ENCODE data around the gene SLC2A9.
A peak's percentile ranks its signal among the peaks of the same experiment; 100 is the strongest.

The SLC2A9 gene

GRCh38 chr4:9980898-9981297 is 40.4 kb downstream of the SLC2A9 start:
- no peak for DNase-seq (ENCODE audit: low read depth)
- no peak overlapping the region for H3K4me3 ChIP-seq (ENCODE audit: low read depth, low read length)
- no peak for TF ChIP-seq CTCF (IDR thresholded peaks at IDR 0.05; ENCODE audit: low read depth, low read length, missing control alignments)

GRCh38 chr4:9979101-9979701 is 42.1 kb downstream of the SLC2A9 start:
- no peak for TF ChIP-seq CTCF (IDR thresholded peaks at IDR 0.05; ENCODE audit: low read depth, low read length, missing control alignments)
- DNase-seq (ENCODE audit: low read depth), result no peak
- no peak overlapping the region for H3K4me3 ChIP-seq (ENCODE audit: low read depth, low read length)

- no peak for TF ChIP-seq CTCF (IDR thresholded peaks at IDR 0.05; ENCODE audit: low read depth, low read length, missing control alignments)
- no peak overlapping the region for H3K4me3 ChIP-seq (ENCODE audit: low read depth, low read length)
- no peak for DNase-seq (ENCODE audit: low read depth)
Observed at GRCh38 chr4:9977518-9978031, 43.7 kb downstream of the SLC2A9 start.

- no peak overlapping the region for H3K4me3 ChIP-seq (ENCODE audit: low read depth, low read length)
- TF ChIP-seq CTCF (IDR thresholded peaks at IDR 0.05; ENCODE audit: low read depth, low read length, missing control alignments), result no peak
- DNase-seq (ENCODE audit: low read depth), result no peak
Observed at GRCh38 chr4:9976781-9977180, 44.5 kb downstream of the SLC2A9 start.

GRCh38 chr4:9976293-9976692 is 45.0 kb downstream of the SLC2A9 start:
- DNase-seq (ENCODE audit: low read depth), result no peak
- no peak overlapping the region for H3K4me3 ChIP-seq (ENCODE audit: low read depth, low read length)
- no peak for TF ChIP-seq CTCF (IDR thresholded peaks at IDR 0.05; ENCODE audit: low read depth, low read length, missing control alignments)

GRCh38 chr4:9971711-9972110 is 49.6 kb downstream of the SLC2A9 start:
- TF ChIP-seq CTCF (IDR thresholded peaks at IDR 0.05; ENCODE audit: low read depth, low read length, missing control alignments), result no peak

GRCh38 chr4:9970399-9971011 is 50.8 kb downstream of the SLC2A9 start:
- DNase-seq (ENCODE audit: low read depth), result peak; percentile 41
- no peak for TF ChIP-seq CTCF (IDR thresholded peaks at IDR 0.05; ENCODE audit: low read depth, low read length, missing control alignments)
- no peak overlapping the region for H3K4me3 ChIP-seq (ENCODE audit: low read depth, low read length)

More at GRCh38 chr4:9971711-9972110, 49.6 kb downstream of the SLC2A9 start:
- no peak overlapping the region for H3K4me3 ChIP-seq (ENCODE audit: low read depth, low read length)
- DNase-seq (ENCODE audit: low read depth), result no peak

Measured in GM12864 (cell line).